HG03095 (cell line): ENCODE data around the gene LCE1B.

Experiments
- ATAC-seq: cut with Tn5 transposase; IDR thresholded peaks from one replicate; pipeline ENCODE4 v1.9.1; 2021; ENCODE audit warnings: moderate library complexity; ENCODE audit not compliant: unreplicated experiment

The LCE1B gene

DNA sequence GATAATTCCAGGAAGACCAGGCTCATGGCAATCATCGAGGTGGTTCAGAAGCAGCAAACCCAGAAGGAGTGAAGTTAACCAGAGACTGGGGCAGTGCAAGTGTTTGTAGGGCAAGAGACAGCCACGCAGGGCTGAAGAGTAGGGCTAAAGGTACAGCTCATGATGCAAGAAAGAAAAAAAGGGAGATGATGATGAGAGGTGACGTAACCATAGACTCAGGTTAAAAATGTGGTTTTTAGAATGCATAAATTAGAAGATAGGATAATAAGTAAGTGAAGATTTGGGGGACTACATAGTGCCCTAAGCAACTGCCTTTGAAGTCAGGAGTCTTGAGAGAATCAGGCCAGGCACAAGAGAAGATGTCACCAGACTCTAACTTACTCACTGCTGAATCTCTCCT lies 48.4 kb downstream of the LCE1B start:
- ATAC-seq = no peak

DNA sequence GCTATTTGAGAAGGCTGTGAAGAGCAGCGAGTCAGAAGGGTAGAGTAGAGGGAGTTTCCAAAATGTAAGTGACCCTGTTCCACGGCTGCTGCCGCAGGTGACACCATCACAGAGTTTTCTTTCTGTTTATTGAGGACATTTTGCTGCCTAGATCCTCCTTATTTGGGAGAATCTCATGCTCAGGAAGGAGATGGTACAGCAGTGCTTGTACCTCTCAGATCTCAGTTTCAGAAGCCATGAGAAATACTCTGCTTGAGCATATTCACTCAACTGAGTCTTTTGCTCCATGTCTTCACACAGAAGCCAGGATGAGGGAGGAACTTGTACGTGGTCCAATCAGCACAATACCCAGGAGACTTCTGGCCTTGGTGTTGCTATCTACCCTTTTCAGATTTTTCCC lies 49.6 kb downstream of the LCE1B start:
- ATAC-seq = no peak
